GM19240 (cell line): Measurements from ENCODE around the gene REG1A.

Experiments
- DNase-seq: peaks from one replicate; pipeline ENCODE4 v3.0.0; 2011; ENCODE audit warnings: low spot score; ENCODE audit not compliant: insufficient read length

REG1A gene

GRCh38 chr2:79120194-79120713 lies at the start of gene REG1A:
Gene REG1A, plus strand, starts transcription at chr2:79120488. Its CDS starts 374 bp downstream, at chr2:79120862.
- no peak for DNase-seq

- no peak for DNase-seq
Observed at GRCh38 chr2:79071078-79071477, 49.2 kb upstream of the REG1A start.

- DNase-seq = no peak
Observed at GRCh38 chr2:79082987-79083386, 37.3 kb upstream of the REG1A start.

- no peak for DNase-seq
Observed at GRCh38 chr2:79083597-79084251, 36.6 kb upstream of the REG1A start.

GRCh38 chr2:79084495-79085135 lies 35.7 kb upstream of the REG1A start:
- DNase-seq = no peak

- no peak for DNase-seq
Observed at GRCh38 chr2:79085382-79085781, 34.9 kb upstream of the REG1A start.

GRCh38 chr2:79086255-79086654 lies 34.0 kb upstream of the REG1A start:
- DNase-seq = no peak

GRCh38 chr2:79087785-79088364 lies 32.4 kb upstream of the REG1A start, which contains the start of gene REG1B:
Gene REG1B, minus strand, starts transcription at chr2:79087993. Its CDS starts 381 bp downstream, at chr2:79087612.
- DNase-seq = no peak

- no peak for DNase-seq
Observed at GRCh38 chr2:79090693-79091092, 29.6 kb upstream of the REG1A start.

GRCh38 chr2:79097843-79098242 lies 22.4 kb upstream of the REG1A start:
- DNase-seq = no peak

GRCh38 chr2:79099140-79099686 lies 21.1 kb upstream of the REG1A start:
- DNase-seq = no peak

- no peak for DNase-seq
Observed at GRCh38 chr2:79100285-79100684, 20.0 kb upstream of the REG1A start.

- DNase-seq = no peak
Observed at GRCh38 chr2:79101024-79101423, 19.3 kb upstream of the REG1A start.

- DNase-seq = no peak
Observed at GRCh38 chr2:79103214-79103613, 17.1 kb upstream of the REG1A start.

- no peak for DNase-seq
Observed at GRCh38 chr2:79105259-79105658, 15.0 kb upstream of the REG1A start.

GRCh38 chr2:79112269-79112668 lies 8.0 kb upstream of the REG1A start:
- no peak for DNase-seq

- no peak for DNase-seq
Observed at GRCh38 chr2:79114797-79115494, 5.3 kb upstream of the REG1A start.

- DNase-seq = no peak
Observed at GRCh38 chr2:79116997-79117928, 3.0 kb upstream of the REG1A start.

- DNase-seq = no peak
Observed at GRCh38 chr2:79122676-79123075, 2.4 kb downstream of the REG1A start.

GRCh38 chr2:79124907-79125720 lies 4.8 kb downstream of the REG1A start:
- no peak for DNase-seq
